HepG2 (cell line): ENCODE results near the gene CTSS. TPM values are rescaled to one million over a fixed set of nuclear protein-coding genes. Genes with fewer than 3 reads are reported as not detected.
"Not testable (repeated sequence)": the region's sequence is repeated elsewhere in the genome, so short reads cannot be mapped to it uniquely, and the experiment has no call there.

ENCODE experiments used
- ATAC-seq: fragments of 200-7000 bp; cut with Tn5 transposase; 3 replicates; pipeline ENCODE4 v1.9.1; 2020; ENCODE audit warnings: mild to moderate bottlenecking, moderate library complexity
- BruUV-seq: library from RNA; stranded (reverse); fragments of 400-500 nt; replicated peaks from 2 replicates; lab custom pipeline; 2021; lab: Mats Ljungman, UMichigan
- CTCF ChIA-PET: fragments of 300-600 bp; formaldehyde crosslinking; extraction: SDS; loops from one replicate; lab custom pipeline; 2021; ENCODE audit warnings: low total read pairs, inconsistent platforms, low intra/inter-chr PET ratio; lab: Yijun Ruan, JAX
- POLR2A ChIA-PET: fragments of 350-600 bp; sonication (Branson Sonifier 250); formaldehyde crosslinking; loops from one replicate; lab custom pipeline; 2020; ENCODE audit warnings: antibody characterized with exemption, inconsistent platforms; lab: Yijun Ruan, JAX
- DNase-seq: peaks from one replicate; pipeline ENCODE4 v3.0.0-alpha.2; 2015; ENCODE audit warnings: low spot score
- FAIRE-seq: peaks from 3 replicates; lab custom pipeline; 2011; peaks lifted over from hg19 to GRCh38; lab: Jason Lieb, UNC
- H2AFZ ChIP-seq: one replicate; pipeline ENCODE4 v1.6.1; 2011; ENCODE audit warnings: low read length, inconsistent platforms
- H3K27ac ChIP-seq: fragments of 300-600 bp; 3 replicates; pipeline ENCODE4 v1.8.0; 2011; ENCODE audit warnings: mixed run types, mild to moderate bottlenecking, mixed read lengths, low read length, inconsistent platforms; ENCODE audit not compliant: insufficient read depth; ENCODE audit errors: extremely low read length
- H3K27me3 ChIP-seq, 2 experiments: fragments of 200-600 bp in 1 of 2; 2 replicates in 1 of 2; 3 replicates in 1 of 2; pipeline versions ENCODE4 v1.6.0 to v1.8.0; 2011; ENCODE audit warnings: low read length in 2 of 2, mild to moderate bottlenecking in 2 of 2, moderate library complexity in 2 of 2, inconsistent platforms in 1 of 2; ENCODE audit not compliant: insufficient read depth in 2 of 2, control insufficient read depth in 1 of 2
- H3K36me3 ChIP-seq, 2 experiments: fragments of 200-600 bp in 1 of 2; replicated peaks in 1 of 2; 2 replicates in 1 of 2; 3 replicates in 1 of 2; pipeline versions ENCODE4 v1.5.1 to v1.8.0; 2011; ENCODE audit warnings: low read length in 2 of 2, inconsistent platforms in 1 of 2; ENCODE audit not compliant: insufficient read depth in 2 of 2, control insufficient read depth in 1 of 2
- H3K4me1 ChIP-seq: 2 replicates; pipeline ENCODE4 v1.5.1; 2012; ENCODE audit warnings: low read length, inconsistent platforms; ENCODE audit not compliant: insufficient read depth
- H3K4me2 ChIP-seq: 2 replicates; pipeline ENCODE4 v1.6.0; 2011; ENCODE audit warnings: low read depth, low read length, inconsistent platforms
- H3K4me3 ChIP-seq, 3 experiments: fragments of 200-600 bp in 1 of 3; sonication (generic), shearing (Covaris generic) in 1 of 3; replicated peaks in 1 of 3; 2 replicates each; pipeline ENCODE4 v1.5.1; 2011 to 2016; ENCODE audit warnings: low read length in 3 of 3, inconsistent platforms in 2 of 3, low read depth in 2 of 3, mild to moderate bottlenecking in 2 of 3, control low read depth in 1 of 3, mixed read lengths in 1 of 3; ENCODE audit not compliant: insufficient read depth in 1 of 3
- H3K79me2 ChIP-seq: one replicate; pipeline ENCODE4 v1.6.1; 2011; ENCODE audit warnings: low read length, inconsistent platforms; ENCODE audit not compliant: insufficient read depth
- H3K9ac ChIP-seq: 2 replicates; pipeline ENCODE4 v1.6.0; 2011; ENCODE audit warnings: mild to moderate bottlenecking, low read depth, low read length, inconsistent platforms; ENCODE audit not compliant: insufficient read depth
- H3K9me3 ChIP-seq: 2 replicates; pipeline ENCODE4 v1.5.1; 2012; ENCODE audit warnings: mild to moderate bottlenecking, low read length
- H4K20me1 ChIP-seq: 2 replicates; pipeline ENCODE4 v1.6.0; 2011; ENCODE audit warnings: inconsistent platforms, mild to moderate bottlenecking, low read length, moderate library complexity; ENCODE audit not compliant: insufficient read depth
- ADNP ChIP-seq: sonication (generic); formaldehyde crosslinking; IDR thresholded peaks from 2 replicates; pipeline ENCODE4 v1.4.0; 2020; ENCODE audit warnings: missing genetic modification reagents
- ARID5B ChIP-seq: IDR thresholded peaks from 2 replicates; pipeline ENCODE4 v1.4.0; 2020; ENCODE audit warnings: mild to moderate bottlenecking, missing genetic modification reagents
- ATF3 ChIP-seq: sonication (generic); formaldehyde crosslinking; IDR thresholded peaks from 2 replicates; pipeline ENCODE4 v1.4.0; 2020; ENCODE audit warnings: missing genetic modification reagents
- ATRX ChIP-seq: sonication (generic); formaldehyde crosslinking; IDR thresholded peaks from 2 replicates; pipeline ENCODE4 v1.4.0; 2020; ENCODE audit warnings: missing genetic modification reagents, borderline replicate concordance
- CEBPB ChIP-seq: IDR thresholded peaks from 2 replicates; pipeline ENCODE4 v1.6.1; 2011; ENCODE audit warnings: low read depth, low read length, improper control_type of control experiment, borderline replicate concordance
- CEBPG ChIP-seq: IDR thresholded peaks from 2 replicates; pipeline ENCODE4 v1.6.1; 2016
- CENPX ChIP-seq: sonication (generic); formaldehyde crosslinking; IDR thresholded peaks from 2 replicates; pipeline ENCODE4 v1.9.0; 2021; ENCODE audit warnings: mild to moderate bottlenecking, missing genetic modification reagents, moderate library complexity
- FOXK2 ChIP-seq: fragments of 450-650 bp; IDR thresholded peaks from 2 replicates; pipeline ENCODE4 v1.6.1; 2016
- KDM1A ChIP-seq: IDR thresholded peaks from 2 replicates; pipeline ENCODE4 v1.6.1; 2016; ENCODE audit warnings: missing compliant biosample characterization
- NR2F1 ChIP-seq, 2 experiments: fragments of 450-650 bp in 1 of 2; formaldehyde crosslinking in 1 of 2; IDR thresholded peaks; 2 replicates each; pipeline versions ENCODE4 v1.5.0 to v1.6.1; 2016 to 2020; ENCODE audit warnings: mild to moderate bottlenecking in 1 of 2, missing compliant biosample characterization in 1 of 2, missing genetic modification reagents in 1 of 2, moderate library complexity in 1 of 2
- NR2F6 ChIP-seq, 2 experiments: IDR thresholded peaks; 2 replicates each; pipeline ENCODE4 v1.6.1; 2016; ENCODE audit warnings: antibody characterized with exemption in 1 of 2, mild to moderate bottlenecking in 1 of 2
- POGZ ChIP-seq: sonication (generic); formaldehyde crosslinking; IDR thresholded peaks from 2 replicates; pipeline ENCODE4 v1.4.0; 2020; ENCODE audit warnings: mild to moderate bottlenecking, missing genetic modification reagents
- SALL1 ChIP-seq: sonication (generic); formaldehyde crosslinking; IDR thresholded peaks from 2 replicates; pipeline ENCODE4 v1.8.0; 2022; ENCODE audit warnings: mild to moderate bottlenecking, missing genetic modification reagents
- SIX1 ChIP-seq: sonication (generic); formaldehyde crosslinking; IDR thresholded peaks from 2 replicates; pipeline ENCODE4 v1.4.0; 2020; ENCODE audit warnings: missing genetic modification reagents, borderline replicate concordance
- SOX6 ChIP-seq, 2 experiments: fragments of 450-650 bp in 1 of 2; sonication (generic) in 1 of 2; formaldehyde crosslinking in 1 of 2; IDR thresholded peaks; 2 replicates each; pipeline versions ENCODE4 v1.4.0 to v1.6.1; 2017 to 2020; ENCODE audit warnings: antibody characterized with exemption in 1 of 2, mild to moderate bottlenecking in 1 of 2, missing genetic modification reagents in 1 of 2
- ZMYM3 ChIP-seq: sonication (generic); formaldehyde crosslinking; IDR thresholded peaks from 2 replicates; pipeline ENCODE4 v1.5.1; 2020; ENCODE audit warnings: mild to moderate bottlenecking, missing genetic modification reagents
- ZNF460 ChIP-seq: sonication (generic); formaldehyde crosslinking; IDR thresholded peaks from 2 replicates; pipeline ENCODE4 v1.5.1; 2020; ENCODE audit warnings: missing genetic modification reagents, mild to moderate bottlenecking, borderline replicate concordance
- ZNF770 ChIP-seq: sonication (generic); formaldehyde crosslinking; IDR thresholded peaks from 2 replicates; pipeline ENCODE4 v1.5.0; 2020; ENCODE audit warnings: mild to moderate bottlenecking, missing genetic modification reagents
- WGBS: methylation state at CpG from one replicate; pipeline ENCODE4 v1.1.6; 2017; ENCODE audit warnings: low lambda C conversion rate; 5-methylcytosine and 5-hydroxymethylcytosine counted together
- in situ Hi-C: cut with HindIII; loops from 2 replicates; pipeline ENCODE4 v1.10.0; 2017; ENCODE audit warnings: low pct_unique_long_range_greater_than_20kb; ENCODE audit not compliant: extremely low pct_ligation_motif_present
- intact Hi-C: fragments of 100-400 bp; cut with micrococcal nuclease; formaldehyde crosslinking; loops from one replicate; pipeline ENCODE4 v1.10.0; 2022; ENCODE audit not compliant: unreplicated experiment
- polyA plus RNA-seq, 8 experiments: library from polyadenylated mRNA; depleted of rRNA in 3 of 8; stranded (reverse) in 7 of 8; unstranded in 1 of 8; fragments of >200 nt; fragmentation: Illumina TruSeq in 4 of 8; extraction: Trizol in 4 of 8; gene quantifications; 2 replicates each; pipeline versions ENCODE4 v1.2.1 to v1.2.3, GENCODE V29; 2011 to 2016; ENCODE audit warnings: low read depth in 4 of 8, missing spikeins in 1 of 8, mixed read lengths in 1 of 8; ENCODE audit not compliant: insufficient read depth in 1 of 8
- total RNA-seq, 5 experiments: library from RNA; depleted of rRNA; stranded (reverse); fragments of >200 nt; fragmentation: Illumina TruSeq; extraction: Trizol; gene quantifications; 2 replicates each; pipeline ENCODE4 v1.2.3, GENCODE V29; 2016; ENCODE audit warnings: low read depth in 1 of 5

CTSS gene
- total and polyA plus RNA-seq, 2 of the 13 experiments (the other 11 are each of a cell fraction or from before 2014, with no cell fraction given): 0.33 to 1.0 TPM

GRCh38 chr1:150772326-150772725 is 6.7 kb upstream of the CTSS start (continued):
- TF ChIP-seq CENPX: no peak
- TF ChIP-seq SIX1 (CRISPR knock-in tag): no peak
- TF ChIP-seq FOXK2: no peak
- no peak for TF ChIP-seq ATRX (CRISPR knock-in tag)

GRCh38 chr1:150767704-150768103 is 2.1 kb upstream of the CTSS start:
- DNase-seq; H2AFZ ChIP-seq; H3K4me2 ChIP-seq; H3K36me3 ChIP-seq; H3K27ac ChIP-seq; H3K9me3 ChIP-seq; H4K20me1 ChIP-seq; CTCF ChIA-PET; BruUV-seq; H3K4me3 ChIP-seq; ATAC-seq; H3K79me2 ChIP-seq; in situ Hi-C loops; H3K9ac ChIP-seq; POLR2A ChIA-PET; H3K27me3 ChIP-seq; FAIRE-seq; TF ChIP-seq SOX6, NR2F6 (IDR thresholded peaks at IDR 0.05): not testable (repeated sequence)
- 0% methylated on average over 1 of the region's 1 CpG for WGBS
- intact Hi-C loops: loop anchor here (10.0 kb wide), 1 partner anchor 53 kb away; no protein-coding TSS in a partner anchor
- peaks cover 33% of the 10 kb centered on the region for H3K4me1 ChIP-seq
- TF ChIP-seq CEBPB (peak; percentile 54; the same call in 1 of the 2 replicates), ZNF460 (peak; percentile 24; the same call in 1 of the 2 replicates), ZMYM3 (peak; percentile 81), KDM1A (CRISPR knock-in tag) (peak; percentile 69; the same call in 1 of the 2 replicates), CEBPG (CRISPR knock-in tag) (peak; percentile 81), SOX6 (CRISPR knock-in tag; IDR thresholded peaks at IDR 0.05) (0 out of 2 replicates have a peak, but pooled peaks have one; percentile 12), NR2F6 (CRISPR knock-in tag; IDR thresholded peaks at IDR 0.05) (peak; percentile 72; the same call in 1 of the 2 replicates), ATF3 (CRISPR knock-in tag) (peak; percentile 45; the same call in 1 of the 2 replicates), NR2F1 (CRISPR knock-in tag; IDR thresholded peaks at IDR 0.05) (peak; percentile 30 to 34; a peak in 2 of 4 replicates), SALL1 (CRISPR knock-in tag) (peak; percentile 12; the same call in 1 of the 2 replicates), ADNP (CRISPR knock-in tag) (0 out of 2 replicates have a peak, but pooled peaks have one; percentile 40), ZNF770 (CRISPR knock-in tag) (peak; percentile 98), POGZ (0 out of 2 replicates have a peak, but pooled peaks have one; percentile 23), ARID5B (CRISPR knock-in tag) (0 out of 2 replicates have a peak, but pooled peaks have one; percentile 19)
